Heart right ventricle (tissue), 16 donors: ENCODE results near the gene CANT1. TPM values are rescaled to one million over a fixed set of nuclear protein-coding genes. Genes with fewer than 3 reads are reported as not detected.
A peak's percentile ranks its signal among the peaks of the same experiment; 100 is the strongest.

ENCODE experiments used
- ATAC-seq, 8 donors: fragments of 200-7000 bp; cut with Tn5 transposase; one replicate each; pipeline ENCODE4 v1.9.1; 2020; ENCODE audit warnings: mild to moderate bottlenecking in 8 of 8, moderate library complexity in 8 of 8, moderate number of reproducible peaks in 1 of 8
- DNase-seq, 2 donors: peaks; one replicate each; pipeline ENCODE4 v3.0.0-alpha.2; 2020
- H3K27ac ChIP-seq, 10 donors: fragments of 200-600 bp; sonication (generic) in 2 of 10; one replicate each; pipeline versions ENCODE4 v1.5.0 to v1.8.0; 2020 to 2022; ENCODE audit warnings: mild to moderate bottlenecking in 3 of 10
- H3K27me3 ChIP-seq, 7 donors: fragments of 200-600 bp; one replicate each; pipeline ENCODE4 v1.8.0; 2021 to 2022; ENCODE audit warnings: mild to moderate bottlenecking in 2 of 7
- H3K36me3 ChIP-seq, 9 donors: fragments of 200-600 bp; sonication (generic) in 1 of 9; one replicate each; pipeline versions ENCODE4 v1.5.0 to v1.8.0; 2020 to 2022; ENCODE audit warnings: mild to moderate bottlenecking in 2 of 9
- H3K4me1 ChIP-seq, 9 donors: fragments of 200-600 bp; sonication (generic) in 1 of 9; one replicate each; pipeline versions ENCODE4 v1.5.0 to v1.8.0; 2020 to 2022; ENCODE audit warnings: mild to moderate bottlenecking in 4 of 9
- H3K4me3 ChIP-seq, 10 donors: fragments of 200-600 bp; sonication (generic) in 2 of 10; one replicate each; pipeline versions ENCODE4 v1.5.0 to v1.8.0; 2020 to 2022; ENCODE audit warnings: mild to moderate bottlenecking in 7 of 10, moderate library complexity in 2 of 10
- H3K9me3 ChIP-seq, 11 donors: fragments of 200-600 bp in 10 of 11; sonication (generic) in 2 of 11; one replicate each; pipeline versions ENCODE4 v1.5.0 to v1.8.0; 2013 to 2022; ENCODE audit warnings: mild to moderate bottlenecking in 2 of 11, control low read depth in 1 of 11, moderate library complexity in 1 of 11
- WGBS, 2 donors: extraction: QIAGEN DNeasy Blood & Tissue Kit; methylation state at CpG; one replicate each; pipeline ENCODE4 v1.1.7; 2013; ENCODE audit warnings: inconsistent platforms in 1 of 2; 5-methylcytosine and 5-hydroxymethylcytosine counted together
- intact Hi-C, 10 donors: fragments of 100-400 bp; cut with DNase I; formaldehyde crosslinking; loops; one replicate each; pipeline versions ENCODE4 v1.11.1 to v1.14.2; 2022
- polyA plus RNA-seq, 2 donors: library from polyadenylated mRNA; stranded (reverse); fragments of 200-250 nt; gene quantifications; one replicate each; pipeline ENCODE4 v1.2.3, GENCODE V29; 2013
- total RNA-seq, 10 donors: library from RNA; stranded (reverse); fragmentation: NEBNext Ultra II Directional in 3 of 10; extraction: Animal tissue kit (Norgen Biotek cat#: 25700) in 3 of 10; gene quantifications; one replicate each; pipeline versions ENCODE4 v1.2.1 to v1.2.4, GENCODE V29; 2021 to 2023
- TF ChIP-seq, protein P1 (sequence below), 9 donors: fragments of 200-600 bp; sonication (generic) in 2 of 9; IDR thresholded peaks; one replicate each; pipeline versions ENCODE4 v1.5.0 to v1.8.0; 2021 to 2022; ENCODE audit warnings: antibody characterized with exemption in 9 of 9, mild to moderate bottlenecking in 5 of 9, moderate library complexity in 1 of 9
- donor health status: Arrhythmogenic right ventricular cardiomyopathy.
- donor health status: ischemic (EF 13 %, LVEDD 7.1; RV severe dilation, severe dysfunction).
- donor health status: healthy with polysubstance abuse.
- donor health status: DM: no; HTN: yes; CAD: no.
- donor health status: DM: no; HTN: no; CAD: no.
- donor health status: ischemic (EF 25% LVEDD 6.9; RV normal size, moderate dysfunction).
- donor health status: ischemic (EF 25% LVEDD 5.7; RV mildly dilated, moderate dysfunction).
- donor health status: healthy.
- donor health status: DM: yes; HTN: yes; CAD: no.
- donor health status: Ischemic cardiomyopathy.
- donor health status: ischemic (EF 35%, LVEDD 5.7; RV mildly dilated, moderate dysfunction).
- donor health status: nonischemic (EF 11% LVEDD 7.7; RV severe dilation, severe dysfunction).
- donor health status: DM: yes; HTN: yes; CAD: no.
- donor health status: PGD.
- donor health status: ischemic (EF 29% LVEDD 5.4; RV normal size, mild dysfunction).
- donor health status: nonischemic (EF 23%, LVEDD 6.1; RV moderate dilation, normal function).

Gene CANT1
- total and polyA plus RNA-seq, 12 donors: 4.1 to 33.4 (median 23.8) TPM

DNA sequence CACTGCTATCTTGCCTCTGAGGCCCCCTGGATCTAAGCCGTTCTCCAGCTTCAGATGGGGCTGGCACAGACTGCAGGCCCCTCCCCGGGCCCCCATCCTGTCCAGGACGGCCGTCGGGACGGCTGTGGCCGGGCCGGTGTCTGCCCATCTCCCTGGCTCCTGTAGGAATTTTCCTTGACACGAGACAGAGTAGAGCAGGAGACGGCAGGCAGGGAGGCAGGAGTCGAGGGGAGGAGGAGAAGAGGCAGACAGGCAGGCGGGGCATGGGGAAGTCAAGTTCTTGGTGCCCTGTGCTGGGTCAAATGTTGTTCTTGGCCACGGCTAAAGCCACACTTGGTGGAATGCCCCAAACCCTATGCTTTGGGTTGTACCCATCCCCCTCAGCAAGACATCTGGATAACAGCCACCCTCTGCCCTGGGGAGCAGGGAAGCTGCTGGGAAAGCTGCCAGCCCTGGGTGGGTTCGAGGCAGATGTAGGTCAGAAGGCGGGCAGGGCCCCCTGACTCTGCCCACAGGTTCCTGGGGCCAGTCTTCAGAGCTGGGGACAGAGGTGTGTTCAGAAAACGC is 18.4 kb upstream of the CANT1 start:
- DNase-seq (peak in 1 of 2 donors; percentile 44), ATAC-seq (peak in 7 of 8 donors; percentile 0 to 28 (median 7))
- Histone ChIP-seq H3K27ac (peak overlapping the region; percentile 28 to 95 (median 90)), H3K9me3 (no peaks in the 10 kb centered on the region), H3K4me1 (peaks cover 36 to 70% (median 55%) of the 10 kb centered on the region in 9 donors), H3K36me3 (no peaks in the 10 kb centered on the region), H3K4me3 (peak overlapping the region in 8 of 10 donors; percentile 6 to 82 (median 76)), H3K27me3 (peaks cover 0 to 68% (median 0%) of the 10 kb centered on the region in 7 donors)
- WGBS, 2 donors: 13 to 17% methylated on average over 16 of the region's 16 CpGs
- intact Hi-C loops: loop anchor here in 1 of 10 donors (10.0 kb wide), 1 partner anchor 47 kb away; the partner anchor contains the start of gene ENGASE
- TF ChIP-seq, protein P1, sequence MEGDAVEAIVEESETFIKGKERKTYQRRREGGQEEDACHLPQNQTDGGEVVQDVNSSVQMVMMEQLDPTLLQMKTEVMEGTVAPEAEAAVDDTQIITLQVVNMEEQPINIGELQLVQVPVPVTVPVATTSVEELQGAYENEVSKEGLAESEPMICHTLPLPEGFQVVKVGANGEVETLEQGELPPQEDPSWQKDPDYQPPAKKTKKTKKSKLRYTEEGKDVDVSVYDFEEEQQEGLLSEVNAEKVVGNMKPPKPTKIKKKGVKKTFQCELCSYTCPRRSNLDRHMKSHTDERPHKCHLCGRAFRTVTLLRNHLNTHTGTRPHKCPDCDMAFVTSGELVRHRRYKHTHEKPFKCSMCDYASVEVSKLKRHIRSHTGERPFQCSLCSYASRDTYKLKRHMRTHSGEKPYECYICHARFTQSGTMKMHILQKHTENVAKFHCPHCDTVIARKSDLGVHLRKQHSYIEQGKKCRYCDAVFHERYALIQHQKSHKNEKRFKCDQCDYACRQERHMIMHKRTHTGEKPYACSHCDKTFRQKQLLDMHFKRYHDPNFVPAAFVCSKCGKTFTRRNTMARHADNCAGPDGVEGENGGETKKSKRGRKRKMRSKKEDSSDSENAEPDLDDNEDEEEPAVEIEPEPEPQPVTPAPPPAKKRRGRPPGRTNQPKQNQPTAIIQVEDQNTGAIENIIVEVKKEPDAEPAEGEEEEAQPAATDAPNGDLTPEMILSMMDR (IDR thresholded peaks at IDR 0.05): no peak

DNA sequence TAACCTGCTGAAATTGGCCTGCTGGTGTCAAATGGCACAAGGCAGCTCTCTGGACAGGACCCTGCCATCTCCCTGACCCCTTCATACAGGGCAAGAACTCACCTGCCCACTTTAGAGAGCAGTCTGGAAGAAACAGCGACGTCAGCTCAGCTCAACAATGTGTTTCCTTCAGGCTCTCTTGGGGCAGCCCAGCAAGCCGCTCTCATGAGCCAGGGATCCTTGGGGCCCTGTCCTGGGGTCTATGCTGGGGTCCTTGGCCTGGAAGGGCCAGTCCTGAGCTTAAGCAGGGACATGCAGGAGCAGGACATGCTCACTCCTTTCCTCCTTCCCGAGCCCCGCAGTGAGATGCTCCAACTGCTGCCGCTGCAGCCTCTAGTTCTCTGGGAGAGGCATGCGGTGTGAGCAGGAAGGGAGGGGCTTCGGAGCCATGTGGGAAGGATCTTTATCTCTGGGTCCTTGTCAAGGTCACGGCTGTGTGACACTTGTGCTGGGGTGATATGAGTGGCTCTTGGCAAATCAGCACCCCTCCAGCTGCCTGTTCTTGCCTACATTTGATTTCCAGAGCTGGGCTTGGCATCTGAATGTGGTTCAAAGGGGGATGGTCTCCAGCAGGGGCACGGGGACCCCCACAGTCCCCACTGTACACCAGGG is 17.8 kb upstream of the CANT1 start:
- peak in 6 of 8 donors; percentile 1 to 31 (median 7) for ATAC-seq
- peaks cover 38 to 74% (median 61%) of the 10 kb centered on the region in 9 donors for H3K4me1 ChIP-seq
- H3K36me3 ChIP-seq: no peaks in the 10 kb centered on the region
- H3K27me3 ChIP-seq: peaks cover 0 to 72% (median 0%) of the 10 kb centered on the region in 7 donors
- 4 to 7% methylated on average over 10 of the region's 10 CpGs for WGBS, 2 donors
- peak overlapping the region in 9 of 10 donors; percentile 6 to 83 (median 78) for H3K4me3 ChIP-seq
- no peaks in the 10 kb centered on the region for H3K9me3 ChIP-seq
- TF ChIP-seq, protein P1 (IDR thresholded peaks at IDR 0.05): no peak
- no peak for DNase-seq
- peak overlapping the region; percentile 28 to 95 (median 90) for H3K27ac ChIP-seq
- intact Hi-C loops: loop anchor here in 1 of 10 donors (10.0 kb wide), 1 partner anchor 47 kb away; the partner anchor contains the start of gene ENGASE

DNA sequence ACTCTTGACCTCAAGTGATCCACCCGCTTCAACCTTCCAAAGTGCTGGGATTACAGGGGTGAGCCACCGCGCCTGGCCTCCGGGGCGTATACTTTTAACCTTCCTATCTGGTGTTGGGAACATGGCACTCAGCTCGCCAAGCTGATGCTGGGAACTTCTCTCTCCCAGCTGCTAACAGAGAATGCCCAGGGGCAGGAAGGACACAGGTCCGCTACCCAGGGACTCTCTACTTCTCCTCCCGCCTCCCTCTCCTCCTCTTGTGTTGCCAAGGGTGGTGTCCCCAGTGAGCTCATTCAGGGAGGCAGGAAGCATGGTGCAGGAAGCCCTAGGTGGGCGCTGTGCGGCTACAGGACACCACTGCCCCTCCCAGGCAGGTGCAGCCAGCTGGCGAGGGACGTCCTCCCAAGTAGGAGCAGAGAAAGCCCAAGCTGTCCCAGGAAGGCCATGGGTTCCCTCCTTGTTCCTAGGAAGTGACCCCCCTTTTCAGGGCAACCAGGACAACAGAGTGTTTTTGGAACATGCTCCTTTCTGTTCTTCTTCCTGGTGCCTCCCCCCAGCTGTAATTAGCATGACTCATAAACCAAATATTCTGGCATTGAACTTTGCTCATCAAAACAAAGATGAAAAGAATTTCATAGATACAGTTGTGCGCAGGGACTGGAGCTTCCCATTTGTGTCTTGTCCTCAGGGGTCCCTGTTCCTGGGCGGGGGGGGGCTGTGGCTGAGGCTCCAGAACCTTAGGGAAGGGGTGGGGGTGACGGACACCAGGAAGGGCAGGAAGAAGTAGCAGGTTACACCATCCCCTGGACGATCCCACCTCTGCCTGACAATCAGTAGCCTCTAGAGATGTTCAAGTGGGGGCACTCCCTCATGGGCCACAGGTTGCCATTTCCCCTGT is 17.1 kb upstream of the CANT1 start:
- peak overlapping the region in 9 of 10 donors; percentile 6 to 83 (median 78) for H3K4me3 ChIP-seq
- H3K27ac ChIP-seq: peak overlapping the region; percentile 45 to 95 (median 90)
- TF ChIP-seq, protein P1 (IDR thresholded peaks at IDR 0.05): no peak
- DNase-seq: peak in 1 of 2 donors; percentile 58
- no peaks in the 10 kb centered on the region for H3K9me3 ChIP-seq
- ATAC-seq: peak in 7 of 8 donors; percentile 1 to 35 (median 17)
- WGBS, 2 donors: 28 to 29% methylated on average over 16 of the region's 16 CpGs
- H3K4me1 ChIP-seq: peaks cover 41 to 82% (median 68%) of the 10 kb centered on the region in 9 donors
- H3K36me3 ChIP-seq: no peaks in the 10 kb centered on the region
- intact Hi-C loops: loop anchor here in 1 of 10 donors (10.0 kb wide), 1 partner anchor 48 kb away; the partner anchor contains the start of gene ENGASE
- H3K27me3 ChIP-seq: peaks cover 0 to 76% (median 0%) of the 10 kb centered on the region in 7 donors
